Ectodermal cell (in vitro differentiated cells): ENCODE results near the gene C1orf216. TPM values are rescaled to one million over a fixed set of nuclear protein-coding genes. Genes with fewer than 3 reads are reported as not detected.
A peak's percentile ranks its signal among the peaks of the same experiment; 100 is the strongest.

Source experiments
- H3K27ac ChIP-seq: 2 replicates; pipeline ENCODE4 v1.7.0; 2013; ENCODE audit warnings: mild to moderate bottlenecking, low read depth, low read length; ENCODE audit not compliant: insufficient read depth, poor library complexity, severe bottlenecking
- H3K27me3 ChIP-seq: 2 replicates; pipeline ENCODE4 v1.7.0; 2013; ENCODE audit warnings: mild to moderate bottlenecking, low read length; ENCODE audit not compliant: insufficient read depth, control insufficient read depth, poor library complexity, severe bottlenecking
- H3K36me3 ChIP-seq: one replicate; pipeline ENCODE4 v1.7.0; 2013; ENCODE audit warnings: low read length; ENCODE audit not compliant: control insufficient read depth, insufficient read depth
- H3K4me1 ChIP-seq: one replicate; pipeline ENCODE4 v1.7.0; 2013; ENCODE audit warnings: low read length; ENCODE audit not compliant: control insufficient read depth, insufficient read depth
- H3K4me3 ChIP-seq: 2 replicates; pipeline ENCODE4 v1.7.0; 2013; ENCODE audit warnings: low read depth, low read length, control low read depth; ENCODE audit not compliant: insufficient read depth
- H3K9me3 ChIP-seq: 2 replicates; pipeline ENCODE4 v1.7.0; 2013; ENCODE audit warnings: mild to moderate bottlenecking, low read length, moderate library complexity; ENCODE audit not compliant: control insufficient read depth
- WGBS, 2 experiments: methylation state at CpG; one replicate each; pipeline ENCODE4 v1.1.7; 2013; ENCODE audit warnings: missing lambda C conversion rate in 2 of 2; 5-methylcytosine and 5-hydroxymethylcytosine counted together
- polyA plus RNA-seq, 4 experiments: library from polyadenylated mRNA; stranded (reverse); fragments of 50-300 nt; gene quantifications; one replicate each; pipeline ENCODE4 v1.2.3, GENCODE V29; 2013

Gene C1orf216
- polyA plus RNA-seq (2013, experiment 1 of 4), result 13.8 TPM
- polyA plus RNA-seq (2013, experiment 2 of 4), result 13.3 TPM
- 10.2 TPM for polyA plus RNA-seq (2013, experiment 3 of 4)
- polyA plus RNA-seq (2013, experiment 4 of 4), result 10.4 TPM

- Histone ChIP-seq H3K4me1 (peaks cover 9% of the 10 kb centered on the region), H3K9me3 (no peaks in the 10 kb centered on the region), H3K27me3 (no peaks in the 10 kb centered on the region), H3K36me3 (no peaks in the 10 kb centered on the region), H3K4me3 (peak within 1 kb of the TSS; percentile 67), H3K27ac (peak within 1 kb of the TSS; percentile 36)
- WGBS, 2 experiments, result 2 to 3% methylated on average over 76 of the region's 76 CpGs
Measured at GRCh38 chr1:35718492-35719336, at the start of gene C1orf216. C1orf216 (minus strand) TSS chr1:35718884; CDS start chr1:35716321, 2,563 bp downstream.

GRCh38 chr1:35764283-35764682, 45.6 kb upstream of the C1orf216 start:
- no peaks in the 10 kb centered on the region for H3K4me1 ChIP-seq
- no peak overlapping the region for H3K27ac ChIP-seq
- no peaks in the 10 kb centered on the region for H3K27me3 ChIP-seq
- H3K36me3 ChIP-seq, result peaks cover 16% of the 10 kb centered on the region
- H3K9me3 ChIP-seq, result no peaks in the 10 kb centered on the region
- no peak overlapping the region for H3K4me3 ChIP-seq
- 91 to 95% methylated on average over 3 of the region's 3 CpGs for WGBS, 2 experiments

GRCh38 chr1:35763201-35763600, 44.5 kb upstream of the C1orf216 start:
- Histone ChIP-seq H3K4me3 (no peak overlapping the region), H3K27me3 (no peaks in the 10 kb centered on the region), H3K9me3 (no peaks in the 10 kb centered on the region), H3K4me1 (no peaks in the 10 kb centered on the region), H3K36me3 (peaks cover 16% of the 10 kb centered on the region), H3K27ac (no peak overlapping the region)

- 83 to 90% methylated on average over 1 to 2 of the region's 2 CpGs for WGBS, 2 experiments
- Histone ChIP-seq H3K27me3 (no peaks in the 10 kb centered on the region), H3K36me3 (peaks cover 16% of the 10 kb centered on the region), H3K27ac (no peak overlapping the region), H3K4me1 (no peaks in the 10 kb centered on the region), H3K9me3 (no peaks in the 10 kb centered on the region), H3K4me3 (no peak overlapping the region)
Measured at GRCh38 chr1:35762141-35762540, 43.5 kb upstream of the C1orf216 start.

GRCh38 chr1:35756064-35756463, 37.4 kb upstream of the C1orf216 start:
- Histone ChIP-seq H3K4me3 (no peak overlapping the region), H3K27ac (no peak overlapping the region), H3K27me3 (no peaks in the 10 kb centered on the region), H3K4me1 (no peaks in the 10 kb centered on the region), H3K36me3 (peaks cover 16% of the 10 kb centered on the region), H3K9me3 (no peaks in the 10 kb centered on the region)
- 100% methylated on average over 1 of the region's 1 CpG; no CpG with 5 or more reads in 1 of the 2 experiments for WGBS, 2 experiments

- Histone ChIP-seq H3K4me1 (no peaks in the 10 kb centered on the region), H3K9me3 (no peaks in the 10 kb centered on the region), H3K27ac (no peak overlapping the region), H3K36me3 (peaks cover 16% of the 10 kb centered on the region), H3K27me3 (no peaks in the 10 kb centered on the region), H3K4me3 (no peak overlapping the region)
- WGBS, 2 experiments, result 92 to 96% methylated on average over 4 of the region's 4 CpGs
Measured at GRCh38 chr1:35753626-35754260, 35.1 kb upstream of the C1orf216 start.

GRCh38 chr1:35748326-35748725, 29.6 kb upstream of the C1orf216 start:
- Histone ChIP-seq H3K4me3 (no peak overlapping the region), H3K27me3 (no peaks in the 10 kb centered on the region), H3K36me3 (peaks cover 37% of the 10 kb centered on the region), H3K27ac (no peak overlapping the region), H3K9me3 (no peaks in the 10 kb centered on the region), H3K4me1 (no peaks in the 10 kb centered on the region)
- 89 to 91% methylated on average over 3 of the region's 3 CpGs for WGBS, 2 experiments

GRCh38 chr1:35745124-35745730, 26.5 kb upstream of the C1orf216 start:
- Histone ChIP-seq H3K4me3 (no peak overlapping the region), H3K4me1 (no peaks in the 10 kb centered on the region), H3K36me3 (peaks cover 43% of the 10 kb centered on the region), H3K9me3 (no peaks in the 10 kb centered on the region), H3K27ac (no peak overlapping the region), H3K27me3 (no peaks in the 10 kb centered on the region)
- 91 to 95% methylated on average over 1 of the region's 1 CpG for WGBS, 2 experiments

- 95 to 100% methylated on average over 1 of the region's 1 CpG for WGBS, 2 experiments
- Histone ChIP-seq H3K36me3 (peaks cover 55% of the 10 kb centered on the region), H3K27me3 (no peaks in the 10 kb centered on the region)
Measured at GRCh38 chr1:35737120-35737519, 18.4 kb upstream of the C1orf216 start.

GRCh38 chr1:35727434-35728040, 8.9 kb upstream of the C1orf216 start:
- no peak overlapping the region for H3K4me3 ChIP-seq
- peaks cover 9% of the 10 kb centered on the region for H3K4me1 ChIP-seq
- 97 to 98% methylated on average over 4 of the region's 4 CpGs for WGBS, 2 experiments
- H3K27ac ChIP-seq, result no peak overlapping the region
- H3K36me3 ChIP-seq, result no peaks in the 10 kb centered on the region
- no peaks in the 10 kb centered on the region for H3K9me3 ChIP-seq
- no peaks in the 10 kb centered on the region for H3K27me3 ChIP-seq

More at GRCh38 chr1:35737120-35737519, 18.4 kb upstream of the C1orf216 start:
- Histone ChIP-seq H3K4me1 (no peaks in the 10 kb centered on the region), H3K27ac (no peak overlapping the region), H3K4me3 (no peak overlapping the region), H3K9me3 (no peaks in the 10 kb centered on the region)
